Type B pancreatic cell (in vitro differentiated cells): ENCODE results near the gene SPIN2B. TPM values are rescaled to one million over a fixed set of nuclear protein-coding genes. Genes with fewer than 3 reads are reported as not detected.
A peak's percentile ranks its signal among the peaks of the same experiment; 100 is the strongest.
"Not testable (repeated sequence)": the region's sequence is repeated elsewhere in the genome, so short reads cannot be mapped to it uniquely, and the experiment has no call there.

ENCODE experiments used
- DNase-seq: peaks from one replicate; pipeline ENCODE4 v3.0.0; 2021; ENCODE audit warnings: mixed read lengths; ENCODE audit not compliant: unreplicated experiment; ENCODE audit errors: extremely low spot score
- H3K27ac Mint-ChIP-seq: 2 replicates; pipeline ENCODE4 v1.8.0; 2021; ENCODE audit warnings: mild to moderate bottlenecking, mixed read lengths
- H3K27me3 Mint-ChIP-seq: 2 replicates; pipeline ENCODE4 v1.8.0; 2021; ENCODE audit warnings: mixed read lengths
- H3K36me3 Mint-ChIP-seq: 2 replicates; pipeline ENCODE4 v1.8.0; 2021; ENCODE audit warnings: mixed read lengths
- H3K4me1 Mint-ChIP-seq: one replicate; pipeline ENCODE4 v1.8.0; 2021; ENCODE audit warnings: mixed read lengths; ENCODE audit not compliant: unreplicated experiment
- H3K4me3 Mint-ChIP-seq: 2 replicates; pipeline ENCODE4 v1.8.0; 2021; ENCODE audit warnings: mild to moderate bottlenecking, mixed read lengths
- H3K9me3 Mint-ChIP-seq: 2 replicates; pipeline ENCODE4 v1.8.0; 2021; ENCODE audit warnings: mixed read lengths
- total RNA-seq: library from RNA; stranded (reverse); gene quantifications from 2 replicates; pipeline ENCODE4 v1.2.1, GENCODE V29; 2021; ENCODE audit warnings: low replicate concordance
- TF ChIP-seq, protein P1 (sequence below): fragments of 200-600 bp; sonication (generic); conservative IDR thresholded peaks from 2 replicates; pipeline ENCODE4 v1.5.0; 2021; ENCODE audit warnings: antibody characterized with exemption, mild to moderate bottlenecking

Gene SPIN2B
- total RNA-seq, 1 donor from 2014 or later: 16.4 TPM

DNA sequence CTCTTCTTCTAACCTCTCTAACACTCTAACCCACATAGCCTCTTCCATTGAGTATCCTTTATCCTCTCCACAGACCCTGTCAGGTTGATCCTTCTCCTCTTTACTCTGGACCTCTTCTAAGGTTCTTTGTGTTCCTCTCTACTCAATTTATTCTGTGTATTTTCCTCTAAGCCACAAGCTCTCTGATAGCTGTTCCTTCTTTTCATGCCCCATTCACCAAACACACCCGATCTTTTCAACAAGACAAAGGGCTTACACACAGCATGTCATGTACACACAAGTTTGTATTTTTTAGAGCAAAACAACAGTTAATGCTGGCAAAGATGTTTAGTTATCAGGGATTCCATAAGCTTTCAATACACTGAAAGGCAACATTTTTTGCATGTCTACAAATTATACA, 1.9 kb downstream of the SPIN2B start:
- Mint-ChIP-seq H3K27ac (no peak overlapping the region), H3K9me3 (peaks cover 5% of the 10 kb centered on the region), H3K36me3 (peaks cover 7% of the 10 kb centered on the region), H3K4me3 (peak overlapping the region; percentile 35), H3K4me1 (no peaks in the 10 kb centered on the region), H3K27me3 (no peaks in the 10 kb centered on the region)
- TF ChIP-seq, protein P1, sequence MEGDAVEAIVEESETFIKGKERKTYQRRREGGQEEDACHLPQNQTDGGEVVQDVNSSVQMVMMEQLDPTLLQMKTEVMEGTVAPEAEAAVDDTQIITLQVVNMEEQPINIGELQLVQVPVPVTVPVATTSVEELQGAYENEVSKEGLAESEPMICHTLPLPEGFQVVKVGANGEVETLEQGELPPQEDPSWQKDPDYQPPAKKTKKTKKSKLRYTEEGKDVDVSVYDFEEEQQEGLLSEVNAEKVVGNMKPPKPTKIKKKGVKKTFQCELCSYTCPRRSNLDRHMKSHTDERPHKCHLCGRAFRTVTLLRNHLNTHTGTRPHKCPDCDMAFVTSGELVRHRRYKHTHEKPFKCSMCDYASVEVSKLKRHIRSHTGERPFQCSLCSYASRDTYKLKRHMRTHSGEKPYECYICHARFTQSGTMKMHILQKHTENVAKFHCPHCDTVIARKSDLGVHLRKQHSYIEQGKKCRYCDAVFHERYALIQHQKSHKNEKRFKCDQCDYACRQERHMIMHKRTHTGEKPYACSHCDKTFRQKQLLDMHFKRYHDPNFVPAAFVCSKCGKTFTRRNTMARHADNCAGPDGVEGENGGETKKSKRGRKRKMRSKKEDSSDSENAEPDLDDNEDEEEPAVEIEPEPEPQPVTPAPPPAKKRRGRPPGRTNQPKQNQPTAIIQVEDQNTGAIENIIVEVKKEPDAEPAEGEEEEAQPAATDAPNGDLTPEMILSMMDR: no peak
- no peak for DNase-seq

DNA sequence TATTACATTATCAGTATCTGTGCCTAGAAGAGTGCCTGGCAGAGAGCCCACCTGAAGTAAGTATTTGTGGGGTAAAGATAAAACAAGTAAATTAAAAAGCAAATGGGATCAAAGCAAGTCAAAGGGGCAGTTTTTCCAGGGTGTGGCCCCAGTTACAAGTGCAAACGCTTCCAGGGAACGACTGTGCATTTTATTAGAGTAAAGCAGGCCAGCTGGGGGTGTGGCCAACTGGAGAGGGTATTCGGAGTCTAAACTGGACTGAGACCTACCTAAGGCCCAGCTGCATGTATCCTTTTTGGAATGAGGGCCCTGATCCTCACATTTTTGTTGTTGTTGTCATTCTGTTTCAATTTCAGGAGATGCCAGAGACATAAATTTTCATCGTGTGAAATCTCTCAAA, 3.8 kb downstream of the SPIN2B start:
- not testable (repeated sequence) for H3K9me3 Mint-ChIP-seq, DNase-seq, H3K4me3 Mint-ChIP-seq, H3K36me3 Mint-ChIP-seq, H3K4me1 Mint-ChIP-seq, H3K27me3 Mint-ChIP-seq
- peak overlapping the region; percentile 39 for H3K27ac Mint-ChIP-seq

DNA sequence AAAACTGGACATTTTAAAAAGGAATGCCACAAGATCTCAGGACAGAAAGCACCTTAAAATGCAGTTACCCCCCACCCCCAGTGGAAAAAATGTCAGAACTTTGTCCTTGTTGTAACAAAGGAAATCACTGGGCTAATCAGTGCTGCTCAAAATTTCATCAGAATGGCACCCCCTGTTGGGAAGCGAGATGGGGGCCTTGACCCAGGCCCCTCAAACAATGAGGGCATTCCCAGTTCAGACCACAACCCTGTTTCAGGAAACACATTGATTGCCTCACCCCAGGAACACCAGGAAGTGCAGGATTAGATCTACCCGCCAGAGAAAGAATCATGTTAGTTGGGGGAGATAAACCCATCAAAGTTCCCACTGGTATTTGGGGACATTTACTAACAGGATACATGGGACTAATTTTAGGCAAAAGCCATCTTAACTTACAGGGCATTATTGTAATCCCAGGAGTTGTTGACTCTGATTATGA, 16.4 kb downstream of the SPIN2B start:
- Mint-ChIP-seq H3K4me3 (no peak overlapping the region), H3K36me3 (peaks cover 10% of the 10 kb centered on the region), H3K27me3 (no peaks in the 10 kb centered on the region), H3K4me1 (no peaks in the 10 kb centered on the region), H3K27ac (no peak overlapping the region), H3K9me3 (no peaks in the 10 kb centered on the region)
- TF ChIP-seq, protein P1: no peak
- no peak for DNase-seq

DNA sequence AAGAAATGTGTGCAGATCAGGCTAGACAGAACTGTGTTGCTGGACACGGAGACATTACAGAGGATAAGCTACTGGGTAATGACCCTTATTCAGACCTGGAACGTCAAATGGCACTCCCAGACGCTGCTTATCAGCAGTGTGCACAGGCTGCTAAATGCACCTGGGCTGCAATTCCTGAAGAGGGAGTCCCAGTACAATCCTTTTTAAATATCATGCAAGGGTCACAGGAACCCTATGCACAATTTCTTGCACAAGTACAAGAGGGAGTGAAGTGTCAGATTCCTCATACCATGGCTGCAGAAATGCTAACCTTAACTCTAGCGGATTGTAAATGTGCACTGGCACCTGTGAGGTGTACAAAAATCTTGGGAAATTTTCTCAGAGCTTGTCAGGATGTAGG, 16.9 kb downstream of the SPIN2B start:
- Mint-ChIP-seq H3K27ac (no peak overlapping the region), H3K4me3 (no peak overlapping the region), H3K4me1 (no peaks in the 10 kb centered on the region), H3K27me3 (no peaks in the 10 kb centered on the region), H3K36me3 (peaks cover 13% of the 10 kb centered on the region), H3K9me3 (peaks cover 3% of the 10 kb centered on the region)
- TF ChIP-seq, protein P1: no peak
- no peak for DNase-seq

DNA sequence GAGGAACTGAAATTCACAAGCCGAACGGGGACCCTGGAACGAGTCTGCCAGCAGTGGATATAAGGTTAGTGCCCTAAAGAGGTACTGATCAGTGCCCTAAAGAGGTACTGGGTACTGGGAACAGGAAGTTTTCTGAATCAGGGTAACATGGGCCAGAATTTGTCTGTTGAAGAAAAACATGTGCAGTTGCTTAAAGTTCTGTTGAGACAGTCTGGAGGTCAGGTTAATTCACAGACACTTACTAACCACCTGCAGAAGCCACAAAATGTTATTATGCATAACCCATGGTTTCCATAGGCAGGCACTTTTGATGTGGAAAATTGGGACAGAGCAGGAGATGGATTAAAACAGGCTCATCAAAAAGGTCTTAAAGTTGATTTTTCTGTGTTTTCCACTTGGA, 17.9 kb downstream of the SPIN2B start:
- Mint-ChIP-seq H3K27me3 (no peaks in the 10 kb centered on the region), H3K9me3 (peaks cover 5% of the 10 kb centered on the region), H3K36me3 (peaks cover 18% of the 10 kb centered on the region), H3K4me3 (no peak overlapping the region), H3K27ac (no peak overlapping the region), H3K4me1 (no peaks in the 10 kb centered on the region)
- TF ChIP-seq, protein P1: no peak
- DNase-seq: no peak

DNA sequence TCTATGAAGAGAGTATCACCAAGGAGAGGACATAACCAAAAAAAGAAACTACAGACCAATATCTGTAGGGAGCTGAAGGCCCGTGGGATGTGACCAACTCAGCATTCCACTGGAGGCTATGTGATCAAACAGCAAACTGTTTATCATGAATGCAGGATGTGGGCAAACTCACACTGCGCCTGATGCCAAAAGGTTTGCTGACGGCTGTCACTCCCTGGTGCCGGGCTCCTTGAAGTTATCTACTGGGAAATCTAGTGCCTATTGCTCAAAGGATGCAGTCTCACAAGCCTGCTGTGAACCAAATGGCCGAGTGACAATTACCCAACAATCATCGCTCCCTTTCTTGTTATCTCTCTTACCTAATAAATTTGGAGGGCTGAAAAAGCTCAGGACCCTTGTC, 18.4 kb downstream of the SPIN2B start:
- not testable (repeated sequence) for H3K9me3 Mint-ChIP-seq, H3K27ac Mint-ChIP-seq, H3K4me1 Mint-ChIP-seq, H3K27me3 Mint-ChIP-seq, DNase-seq, H3K4me3 Mint-ChIP-seq
- peaks cover 20% of the 10 kb centered on the region for H3K36me3 Mint-ChIP-seq

DNA sequence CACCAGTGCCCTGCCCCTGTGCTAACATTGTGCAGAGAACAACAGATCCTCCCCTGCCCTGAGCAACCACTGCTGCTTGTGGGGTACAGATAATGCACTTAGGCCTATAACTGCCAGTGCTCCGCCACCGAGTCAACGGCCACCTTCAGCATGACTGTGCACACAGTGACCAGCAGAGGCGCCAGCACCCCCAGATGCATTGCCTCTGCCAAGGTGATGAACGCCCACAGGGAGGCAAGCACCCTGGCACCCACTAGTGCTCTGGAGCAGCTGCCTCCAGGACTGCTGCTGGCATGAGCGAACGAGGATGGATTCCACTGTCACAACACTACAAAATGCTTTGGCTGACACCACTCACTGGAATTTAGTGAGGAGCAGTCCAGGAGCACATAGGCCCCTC, 38.2 kb downstream of the SPIN2B start:
- no peak for DNase-seq
- Mint-ChIP-seq H3K27ac (no peak overlapping the region), H3K4me3 (no peak overlapping the region), H3K9me3 (no peaks in the 10 kb centered on the region), H3K4me1 (no peaks in the 10 kb centered on the region), H3K27me3 (no peaks in the 10 kb centered on the region), H3K36me3 (peaks cover 11% of the 10 kb centered on the region)
- TF ChIP-seq, protein P1: no peak
